Testis (tissue), 5 donors: ENCODE data around the gene FOXI3. TPM values are rescaled to one million over a fixed set of nuclear protein-coding genes. Genes with fewer than 3 reads are reported as not detected.

Experiments used
- DNase-seq: peaks from one replicate; pipeline ENCODE4 v3.0.0-alpha.2; 2019
- H3K27ac ChIP-seq, 2 donors: fragments of 200-600 bp; sonication (generic); one replicate each; pipeline ENCODE4 v1.5.1; 2019
- H3K27me3 ChIP-seq: fragments of 200-600 bp; sonication (generic); one replicate; pipeline ENCODE4 v1.5.1; 2019
- H3K36me3 ChIP-seq: fragments of 200-600 bp; sonication (generic); one replicate; pipeline ENCODE4 v1.5.1; 2017; ENCODE audit warnings: low read depth; ENCODE audit errors: missing control alignments
- H3K4me1 ChIP-seq: fragments of 200-600 bp; sonication (generic); one replicate; pipeline ENCODE4 v1.5.1; 2019
- H3K4me3 ChIP-seq, 2 donors: fragments of 200-600 bp; sonication (generic); one replicate each; pipeline ENCODE4 v1.5.1; 2017 to 2019
- H3K9me3 ChIP-seq: fragments of 200-600 bp; sonication (generic); one replicate; pipeline ENCODE4 v1.5.1; 2017
- POLR2A ChIP-seq: fragments of 450-650 bp; IDR thresholded peaks from one replicate; pipeline ENCODE4 v1.6.1; 2017; ENCODE audit warnings: antibody characterized with exemption, mild to moderate bottlenecking, moderate library complexity
- WGBS, 2 donors: methylation state at CpG; one replicate each; pipeline ENCODE4 v1.1.5; 2018; 5-methylcytosine and 5-hydroxymethylcytosine counted together
- intact Hi-C: fragments of 100-400 bp; cut with DNase I; formaldehyde crosslinking; loops from one replicate; pipeline ENCODE4 v1.15.1; 2023; ENCODE audit warnings: low total_unique reads
- long read RNA-seq, 2 donors: transcript quantifications; one replicate each; lab custom pipeline, GENCODE V29; 2026
- polyA plus RNA-seq: library from polyadenylated mRNA; stranded (reverse); fragments of 350-450 nt; fragmentation: Illumina TruSeq; extraction: RNeasy Lipid Tissue Mini Kit (QIAGEN cat#74804); gene quantifications from one replicate; pipeline ENCODE4 v1.2.3, GENCODE V29; 2014; ENCODE audit warnings: low read depth, low replicate concordance; ENCODE audit not compliant: insufficient read depth
- total RNA-seq, 2 donors: library from RNA; depleted of rRNA; stranded (reverse); fragments of >200 nt; gene quantifications; one replicate each; pipeline ENCODE4 v1.2.3, GENCODE V29; 2016
- TF ChIP-seq, protein P1 (sequence below), 3 experiments: fragments of 450-650 bp in 2 of 3; fragments of 200-600 bp in 1 of 3; sonication (generic) in 1 of 3; IDR thresholded peaks; one replicate each; pipeline ENCODE4 v1.5.1; 2016 to 2019; ENCODE audit warnings: antibody characterized with exemption in 3 of 3, mild to moderate bottlenecking in 2 of 3, moderate library complexity in 1 of 3

Gene FOXI3
- 1 to 10 TPM; 2.3 to 3.2 TPM for total RNA-seq
- polyA plus RNA-seq = 0.84 TPM
- long read RNA-seq, donor 1 = 0 reads
- long read RNA-seq, donor 2, partial matches to known transcripts = 0 of 4 reads
- long read RNA-seq, donor 2, other reads (novel, unspliced or antisense) = 0 of 4 reads

DNA sequence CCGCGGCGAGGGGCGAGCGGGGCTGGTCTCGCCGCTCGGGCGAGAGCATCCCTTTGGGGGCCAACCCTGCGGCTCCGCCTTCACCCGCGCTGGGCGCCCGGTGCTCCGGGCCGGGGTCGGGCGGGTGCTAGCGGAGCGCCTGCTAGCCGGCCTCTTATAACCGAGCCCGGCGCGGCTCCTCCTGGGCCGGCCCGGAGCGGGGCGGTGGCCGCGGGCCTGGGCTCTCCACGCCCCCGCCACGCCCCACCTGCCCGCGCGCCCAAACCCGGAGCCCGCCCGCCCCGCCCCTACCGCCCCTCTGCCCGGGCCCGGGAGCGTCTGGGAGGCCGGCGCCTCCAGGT lies at the start of gene FOXI3:
TSS of gene FOXI3 (minus strand) at position 129 of the 341 bp plus-strand sequence. CDS start 158 bp downstream, outside the sequence.
- WGBS, 2 donors = 0 to 3% methylated on average over 8 to 9 of the region's 48 CpGs
- no peak for DNase-seq
- H3K27me3 ChIP-seq = no peaks in the 10 kb centered on the region
- no peaks in the 10 kb centered on the region for H3K9me3 ChIP-seq
- H3K27ac ChIP-seq = no peak within 1 kb of the TSS
- intact Hi-C loops = no loop called here
- no peak for TF ChIP-seq POLR2A
- TF ChIP-seq, protein P1, sequence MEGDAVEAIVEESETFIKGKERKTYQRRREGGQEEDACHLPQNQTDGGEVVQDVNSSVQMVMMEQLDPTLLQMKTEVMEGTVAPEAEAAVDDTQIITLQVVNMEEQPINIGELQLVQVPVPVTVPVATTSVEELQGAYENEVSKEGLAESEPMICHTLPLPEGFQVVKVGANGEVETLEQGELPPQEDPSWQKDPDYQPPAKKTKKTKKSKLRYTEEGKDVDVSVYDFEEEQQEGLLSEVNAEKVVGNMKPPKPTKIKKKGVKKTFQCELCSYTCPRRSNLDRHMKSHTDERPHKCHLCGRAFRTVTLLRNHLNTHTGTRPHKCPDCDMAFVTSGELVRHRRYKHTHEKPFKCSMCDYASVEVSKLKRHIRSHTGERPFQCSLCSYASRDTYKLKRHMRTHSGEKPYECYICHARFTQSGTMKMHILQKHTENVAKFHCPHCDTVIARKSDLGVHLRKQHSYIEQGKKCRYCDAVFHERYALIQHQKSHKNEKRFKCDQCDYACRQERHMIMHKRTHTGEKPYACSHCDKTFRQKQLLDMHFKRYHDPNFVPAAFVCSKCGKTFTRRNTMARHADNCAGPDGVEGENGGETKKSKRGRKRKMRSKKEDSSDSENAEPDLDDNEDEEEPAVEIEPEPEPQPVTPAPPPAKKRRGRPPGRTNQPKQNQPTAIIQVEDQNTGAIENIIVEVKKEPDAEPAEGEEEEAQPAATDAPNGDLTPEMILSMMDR (IDR thresholded peaks at IDR 0.05) = no peak
- H3K4me3 ChIP-seq = peak within 1 kb of the TSS; percentile 29 to 38
- no peaks in the 10 kb centered on the region for H3K36me3 ChIP-seq
- no peaks in the 10 kb centered on the region for H3K4me1 ChIP-seq

DNA sequence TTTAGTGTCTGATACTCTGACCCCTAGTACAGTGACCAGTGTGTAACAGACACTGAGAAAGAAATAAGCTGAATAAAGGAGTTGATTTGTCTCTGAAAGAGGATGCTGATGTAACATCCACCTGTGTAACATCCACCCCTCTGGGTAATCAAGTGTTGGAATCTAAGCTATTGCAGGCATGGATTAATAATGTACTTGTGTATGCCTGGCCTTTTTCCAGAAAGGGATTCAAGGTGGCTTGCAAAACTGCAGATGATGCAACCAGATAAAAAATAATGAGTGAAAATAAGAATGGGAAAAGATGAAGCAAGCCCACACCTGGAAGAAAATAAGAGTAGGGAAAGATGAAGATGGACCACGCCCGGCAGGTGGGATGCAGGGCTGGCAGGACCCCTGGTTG lies 48.2 kb upstream of the FOXI3 start:
- no peak for DNase-seq
- no peaks in the 10 kb centered on the region for H3K9me3 ChIP-seq
- WGBS, 2 donors = 94 to 97% methylated on average over 2 of the region's 2 CpGs

DNA sequence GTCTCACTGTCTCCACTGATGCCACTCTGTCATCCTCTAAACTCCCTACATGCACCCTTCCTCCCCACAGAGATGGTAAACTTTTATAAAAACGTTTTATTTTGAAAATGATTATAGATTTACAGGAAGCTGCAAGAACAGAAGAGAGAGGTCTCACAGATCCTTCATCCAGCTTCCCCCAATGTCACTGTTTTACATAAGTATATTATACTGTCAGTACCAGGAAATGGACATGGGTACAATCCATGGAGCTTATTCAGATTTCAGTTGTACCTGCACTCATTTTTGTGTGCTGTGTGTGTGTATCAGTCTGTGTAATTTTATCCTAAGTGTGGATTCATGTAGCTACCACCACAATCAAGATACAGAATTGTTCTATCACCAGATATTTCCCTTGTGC lies 46.7 kb upstream of the FOXI3 start:
- H3K36me3 ChIP-seq = no peaks in the 10 kb centered on the region
- H3K9me3 ChIP-seq = no peaks in the 10 kb centered on the region
- H3K4me1 ChIP-seq = no peaks in the 10 kb centered on the region
- 56 to 62% methylated on average over 1 of the region's 1 CpG for WGBS, 2 donors
- no peak for DNase-seq
- intact Hi-C loops = no loop called here
- no peak overlapping the region for H3K27ac ChIP-seq
- H3K27me3 ChIP-seq = no peaks in the 10 kb centered on the region
- H3K4me3 ChIP-seq = no peak overlapping the region
- no peak for TF ChIP-seq POLR2A
- TF ChIP-seq, protein P1 (IDR thresholded peaks at IDR 0.05) = no peak

More for the DNA sequence above, 48.2 kb upstream of the FOXI3 start:
- TF ChIP-seq, protein P1 (IDR thresholded peaks at IDR 0.05) = no peak
- no peak for TF ChIP-seq POLR2A
- intact Hi-C loops = no loop called here
- H3K27me3 ChIP-seq = no peaks in the 10 kb centered on the region
- H3K36me3 ChIP-seq = no peaks in the 10 kb centered on the region
- H3K4me3 ChIP-seq = no peak overlapping the region
- H3K27ac ChIP-seq = no peak overlapping the region
- H3K4me1 ChIP-seq = no peaks in the 10 kb centered on the region

DNA sequence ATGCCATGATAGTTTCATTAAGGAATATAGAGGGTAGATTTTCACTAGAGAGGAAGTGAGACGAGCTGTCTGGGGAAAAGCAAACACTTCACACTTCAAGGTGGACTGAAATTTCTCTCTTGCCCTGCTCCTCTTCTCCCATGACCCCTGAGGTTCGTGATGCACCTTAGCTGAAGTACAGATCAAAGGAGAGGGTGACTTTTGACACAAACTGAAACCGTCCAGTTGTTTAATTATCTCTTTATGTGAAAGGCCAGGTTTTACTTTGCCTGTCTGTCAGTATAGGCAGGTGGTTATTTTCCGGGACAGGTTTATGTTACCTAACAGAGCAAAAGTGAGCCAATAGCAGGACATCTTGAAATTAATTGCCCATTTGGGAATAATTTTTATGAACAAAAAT lies 41.0 kb upstream of the FOXI3 start:
- WGBS, 2 donors = 61 to 62% methylated on average over 4 of the region's 4 CpGs
- intact Hi-C loops = no loop called here

More for the DNA sequence above, 41.0 kb upstream of the FOXI3 start:
- H3K36me3 ChIP-seq = no peaks in the 10 kb centered on the region
- TF ChIP-seq, protein P1 (IDR thresholded peaks at IDR 0.05) = no peak
- no peak for TF ChIP-seq POLR2A
- no peak overlapping the region for H3K27ac ChIP-seq
- DNase-seq = no peak
- H3K9me3 ChIP-seq = no peaks in the 10 kb centered on the region
- no peaks in the 10 kb centered on the region for H3K4me1 ChIP-seq
- H3K27me3 ChIP-seq = no peaks in the 10 kb centered on the region
- H3K4me3 ChIP-seq = no peak overlapping the region
